Neural cell (in vitro differentiated cells): ENCODE results near the gene BTRC. TPM values are rescaled to one million over a fixed set of nuclear protein-coding genes. Genes with fewer than 3 reads are reported as not detected.

ENCODE experiments used
- H2AFZ ChIP-seq: fragments of 200-600, 300-800 bp; sonication (generic), shearing (Covaris generic); 2 replicates; pipeline ENCODE4 v1.6.0; 2014; ENCODE audit warnings: low read depth, mild to moderate bottlenecking, antibody characterized with exemption, low read length, moderate library complexity
- H3F3A ChIP-seq: fragments of 200-600 bp; shearing (Covaris generic); 2 replicates; pipeline ENCODE4 v1.6.1; 2016; ENCODE audit warnings: mild to moderate bottlenecking, moderate library complexity, mixed read lengths, antibody characterized with exemption, low read length; ENCODE audit not compliant: insufficient read depth, poor library complexity, severe bottlenecking
- H3K27ac ChIP-seq: fragments of 200-600, 300-800 bp; sonication (generic), shearing (Covaris generic); 2 replicates; pipeline ENCODE4 v1.5.1; 2014; ENCODE audit warnings: mild to moderate bottlenecking, low read length, moderate library complexity
- H3K27me3 ChIP-seq: fragments of 300-800, 200-600 bp; sonication (generic), shearing (Covaris generic); 2 replicates; pipeline ENCODE4 v1.6.0; 2014; ENCODE audit warnings: mild to moderate bottlenecking, low read depth, low read length, moderate library complexity; ENCODE audit not compliant: insufficient read depth
- H3K36me3 ChIP-seq: fragments of 300-800, 200-600 bp; sonication (generic), shearing (Covaris generic); 2 replicates; pipeline ENCODE4 v1.5.1; 2014; ENCODE audit warnings: mild to moderate bottlenecking, antibody characterized with exemption, low read length, moderate library complexity; ENCODE audit not compliant: insufficient read depth
- H3K4me2 ChIP-seq: fragments of 300-800, 200-600 bp; sonication (generic), shearing (Covaris generic); 2 replicates; pipeline ENCODE4 v1.6.0; 2014; ENCODE audit warnings: mild to moderate bottlenecking, low read length
- H3K4me3 ChIP-seq: fragments of 300-800, 200-600 bp; sonication (generic), shearing (Covaris generic); 2 replicates; pipeline ENCODE4 v1.5.1; 2014; ENCODE audit warnings: mild to moderate bottlenecking, low read length, moderate library complexity
- H3K79me2 ChIP-seq: fragments of 200-600 bp; shearing (Covaris generic); replicated peaks from 2 replicates; pipeline ENCODE4 v1.6.0; 2014; ENCODE audit warnings: mild to moderate bottlenecking, low read length, moderate library complexity; ENCODE audit not compliant: insufficient read depth
- H3K9ac ChIP-seq: fragments of 300-800, 200-600 bp; sonication (generic), shearing (Covaris generic); 2 replicates; pipeline ENCODE4 v1.6.1; 2016; ENCODE audit warnings: mild to moderate bottlenecking, low read length, mixed read lengths
- H3K9me2 ChIP-seq: fragments of 200-600 bp; shearing (Covaris generic); 2 replicates; pipeline ENCODE4 v1.6.1; 2016; ENCODE audit warnings: mild to moderate bottlenecking, low read length, mixed read lengths; ENCODE audit not compliant: insufficient read depth
- H3K9me3 ChIP-seq: fragments of 200-600, 300-800 bp; sonication (generic), shearing (Covaris generic); 2 replicates; pipeline ENCODE4 v1.6.1; 2016; ENCODE audit warnings: mild to moderate bottlenecking, mixed run types, low read length, moderate library complexity, mixed read lengths
- H4K20me1 ChIP-seq: fragments of 200-600 bp; shearing (Covaris generic); 2 replicates; pipeline ENCODE4 v1.6.1; 2016; ENCODE audit warnings: mild to moderate bottlenecking, mixed run types; ENCODE audit not compliant: insufficient read depth
- CTCF ChIP-seq: fragments of 450-650 bp; IDR thresholded peaks from 2 replicates; pipeline ENCODE4 v1.5.1; 2014; ENCODE audit warnings: antibody characterized with exemption, mild to moderate bottlenecking, moderate library complexity; ENCODE audit not compliant: poor library complexity, severe bottlenecking
- EP300 ChIP-seq: fragments of 450-650 bp; conservative IDR thresholded peaks from 2 replicates; pipeline ENCODE4 v1.6.1; 2014; ENCODE audit warnings: antibody characterized with exemption, mild to moderate bottlenecking, moderate library complexity; ENCODE audit not compliant: poor library complexity, severe bottlenecking
- EZH2 ChIP-seq: fragments of 200-600, 300-800 bp; shearing (Covaris generic), sonication (generic); IDR thresholded peaks from 2 replicates; pipeline ENCODE4 v1.6.1; 2014; ENCODE audit warnings: antibody characterized with exemption, low read length, borderline replicate concordance, mild to moderate bottlenecking; ENCODE audit not compliant: insufficient read depth, poor library complexity, severe bottlenecking
- MXI1 ChIP-seq: fragments of 450-650 bp; conservative IDR thresholded peaks from 2 replicates; pipeline ENCODE4 v1.6.1; 2014; ENCODE audit warnings: antibody characterized with exemption, mild to moderate bottlenecking; ENCODE audit not compliant: poor library complexity, severe bottlenecking
- POLR2AphosphoS5 ChIP-seq: IDR thresholded peaks from 2 replicates; pipeline ENCODE4 v1.6.1; 2012
- RAD21 ChIP-seq: fragments of 450-650 bp; conservative IDR thresholded peaks from 2 replicates; pipeline ENCODE4 v1.6.1; 2014; ENCODE audit warnings: antibody characterized with exemption, mild to moderate bottlenecking, moderate library complexity
- REST ChIP-seq: IDR thresholded peaks from 2 replicates; pipeline ENCODE4 v1.6.1; 2012; ENCODE audit warnings: borderline replicate concordance
- SMC3 ChIP-seq: fragments of 450-650 bp; conservative IDR thresholded peaks from 2 replicates; pipeline ENCODE4 v1.6.1; 2014; ENCODE audit warnings: antibody characterized with exemption, mild to moderate bottlenecking, moderate library complexity; ENCODE audit not compliant: poor library complexity
- TAF1 ChIP-seq: IDR thresholded peaks from 2 replicates; pipeline ENCODE4 v1.6.1; 2012; ENCODE audit warnings: low read depth
- polyA plus RNA-seq: library from polyadenylated mRNA; depleted of rRNA; stranded (reverse); fragments of >200 nt; gene quantifications from 2 replicates; pipeline ENCODE4 v1.2.3, GENCODE V29; 2014

Gene BTRC
- polyA plus RNA-seq, 1 donor from 2014 or later = 32.6 TPM

GRCh38 chr10:101552442-101552841 is 198.5 kb downstream of the BTRC start:
- H2AFZ ChIP-seq = no peak overlapping the region
- no peaks in the 10 kb centered on the region for H3K9me3 ChIP-seq
- H4K20me1 ChIP-seq = no peaks in the 10 kb centered on the region
- H3K9ac ChIP-seq = no peak overlapping the region
- H3K79me2 ChIP-seq = no peaks in the 10 kb centered on the region
- H3K4me2 ChIP-seq = no peak overlapping the region
- H3K9me2 ChIP-seq = no peaks in the 10 kb centered on the region
- no peak overlapping the region for H3K27ac ChIP-seq
- H3F3A ChIP-seq = no peaks in the 10 kb centered on the region
- no peak overlapping the region for H3K4me3 ChIP-seq
- peaks cover 5% of the 10 kb centered on the region for H3K36me3 ChIP-seq
- TF ChIP-seq CTCF (no peak), RAD21 (no peak), SMC3 (no peak), MXI1 (no peak), TAF1 (no peak), REST (no peak), EP300 (no peak), EZH2 (no peak), POLR2AphosphoS5 (no peak)
- no peaks in the 10 kb centered on the region for H3K27me3 ChIP-seq

- H3K36me3 ChIP-seq = peaks cover 3% of the 10 kb centered on the region
- no peak overlapping the region for H2AFZ ChIP-seq
- H3K4me3 ChIP-seq = no peak overlapping the region
- TF ChIP-seq SMC3 (no peak), REST (no peak), EZH2 (no peak), TAF1 (no peak)
- no peaks in the 10 kb centered on the region for H3K9me3 ChIP-seq
- no peaks in the 10 kb centered on the region for H4K20me1 ChIP-seq
- no peaks in the 10 kb centered on the region for H3K79me2 ChIP-seq
- H3K4me2 ChIP-seq = no peak overlapping the region
- no peaks in the 10 kb centered on the region for H3K27me3 ChIP-seq
- H3K27ac ChIP-seq = no peak overlapping the region
- no peak overlapping the region for H3K9ac ChIP-seq
- H3F3A ChIP-seq = no peaks in the 10 kb centered on the region
- H3K9me2 ChIP-seq = no peaks in the 10 kb centered on the region
These were observed 203.6 kb downstream of the BTRC start for GRCh38 chr10:101557541-101557940.
